ENCODE data around the gene PTPRE. TPM values are rescaled to one million over a fixed set of nuclear protein-coding genes. Genes with fewer than 3 reads are reported as not detected.

The PTPRE gene
- total and polyA plus RNA-seq, 2 experiments from 2014 or later: 4.2 to 8.8 TPM

- H3K27me3 ChIP-seq: peaks cover 9% of the 10 kb centered on the region
- H3K4me1 ChIP-seq (ENCODE audit: low read depth): no peaks in the 10 kb centered on the region
- no peak for DNase-seq (ENCODE audit: low read depth in 1 of 2, low spot score in 1 of 2)
- no peak for TF ChIP-seq CTCF (IDR thresholded peaks at IDR 0.05; ENCODE audit: low read depth, low read length)
- no peaks in the 10 kb centered on the region for H3K36me3 ChIP-seq
- no peak overlapping the region for H3K4me3 ChIP-seq
- H3K9me3 ChIP-seq (ENCODE audit: low read depth): no peaks in the 10 kb centered on the region
- H3K27ac ChIP-seq: no peak overlapping the region
These were observed 96.6 kb downstream of the PTPRE start for GRCh38 chr10:128003521-128003920.

GRCh38 chr10:128005858-128006257 lies 99.0 kb downstream of the PTPRE start:
- no peaks in the 10 kb centered on the region for H3K9me3 ChIP-seq (ENCODE audit: low read depth)
- no peak overlapping the region for H3K4me3 ChIP-seq
- no peak for TF ChIP-seq CTCF (IDR thresholded peaks at IDR 0.05; ENCODE audit: low read depth, low read length)
- H3K27ac ChIP-seq: no peak overlapping the region
- H3K4me1 ChIP-seq (ENCODE audit: low read depth): no peaks in the 10 kb centered on the region
- DNase-seq (ENCODE audit: low read depth in 1 of 2, low spot score in 1 of 2): no peak
- no peaks in the 10 kb centered on the region for H3K36me3 ChIP-seq
- H3K27me3 ChIP-seq: peaks cover 4% of the 10 kb centered on the region

GRCh38 chr10:128007056-128007455 lies 100.2 kb downstream of the PTPRE start:
- Histone ChIP-seq H3K4me3 (no peak overlapping the region), H3K27me3 (peaks cover 7% of the 10 kb centered on the region), H3K27ac (no peak overlapping the region), H3K4me1 (ENCODE audit: low read depth) (no peaks in the 10 kb centered on the region), H3K9me3 (ENCODE audit: low read depth) (no peaks in the 10 kb centered on the region), H3K36me3 (no peaks in the 10 kb centered on the region)
- TF ChIP-seq CTCF (IDR thresholded peaks at IDR 0.05; ENCODE audit: low read depth, low read length): no peak
- DNase-seq (ENCODE audit: low read depth in 1 of 2, low spot score in 1 of 2): no peak

GRCh38 chr10:128007971-128008370 lies 101.1 kb downstream of the PTPRE start:
- Histone ChIP-seq H3K4me1 (ENCODE audit: low read depth) (no peaks in the 10 kb centered on the region), H3K4me3 (no peak overlapping the region), H3K27ac (no peak overlapping the region), H3K9me3 (ENCODE audit: low read depth) (no peaks in the 10 kb centered on the region), H3K36me3 (no peaks in the 10 kb centered on the region), H3K27me3 (peaks cover 7% of the 10 kb centered on the region)
- TF ChIP-seq CTCF (IDR thresholded peaks at IDR 0.05; ENCODE audit: low read depth, low read length): no peak
- no peak for DNase-seq (ENCODE audit: low read depth in 1 of 2, low spot score in 1 of 2)

- Histone ChIP-seq H3K36me3 (no peaks in the 10 kb centered on the region), H3K4me1 (ENCODE audit: low read depth) (no peaks in the 10 kb centered on the region), H3K27me3 (peaks cover 7% of the 10 kb centered on the region), H3K27ac (no peak overlapping the region), H3K9me3 (ENCODE audit: low read depth) (no peaks in the 10 kb centered on the region), H3K4me3 (no peak overlapping the region)
- TF ChIP-seq CTCF (IDR thresholded peaks at IDR 0.05; ENCODE audit: low read depth, low read length): no peak
- no peak for DNase-seq (ENCODE audit: low read depth in 1 of 2, low spot score in 1 of 2)
These were observed 101.8 kb downstream of the PTPRE start for GRCh38 chr10:128008521-128009250.

All from cardiac muscle cell (in vitro differentiated cells and primary cell).